ENCODE data around the gene FAM162B.
"Not testable (repeated sequence)": the region's sequence is repeated elsewhere in the genome, so short reads cannot be mapped to it uniquely, and the experiment has no call there.

FAM162B gene

GRCh38 chr6:116763906-116764628 lies 1.5 kb downstream of the FAM162B start:
- DNase-seq (ENCODE audit: extremely low read depth, low read depth) = no peak

GRCh38 chr6:116763048-116763447 lies 2.5 kb downstream of the FAM162B start:
- H3K4me3 ChIP-seq (replicated peaks; ENCODE audit: low read depth, low read length) = no peak overlapping the region
- no peak for TF ChIP-seq CTCF (IDR thresholded peaks at IDR 0.05; ENCODE audit: low read depth, low read length, missing control alignments)
- DNase-seq (ENCODE audit: extremely low read depth, low read depth) = no peak

More at GRCh38 chr6:116763906-116764628, 1.5 kb downstream of the FAM162B start:
- H3K4me3 ChIP-seq (replicated peaks; ENCODE audit: low read depth, low read length) = peak overlapping the region; percentile 50
- no peak for TF ChIP-seq CTCF (IDR thresholded peaks at IDR 0.05; ENCODE audit: low read depth, low read length, missing control alignments)

GRCh38 chr6:116762235-116762634 lies 3.3 kb downstream of the FAM162B start:
- no peak overlapping the region for H3K4me3 ChIP-seq (replicated peaks; ENCODE audit: low read depth, low read length)
- DNase-seq (ENCODE audit: extremely low read depth, low read depth) = no peak
- TF ChIP-seq CTCF (IDR thresholded peaks at IDR 0.05; ENCODE audit: low read depth, low read length, missing control alignments) = no peak

- no peak overlapping the region for H3K4me3 ChIP-seq (replicated peaks; ENCODE audit: low read depth, low read length)
- TF ChIP-seq CTCF (IDR thresholded peaks at IDR 0.05; ENCODE audit: low read depth, low read length, missing control alignments) = no peak
- DNase-seq (ENCODE audit: extremely low read depth, low read depth) = no peak
These were observed 3.7 kb downstream of the FAM162B start for GRCh38 chr6:116761779-116762178.

- DNase-seq (ENCODE audit: extremely low read depth, low read depth) = no peak
- no peak for TF ChIP-seq CTCF (IDR thresholded peaks at IDR 0.05; ENCODE audit: low read depth, low read length, missing control alignments)
- no peak overlapping the region for H3K4me3 ChIP-seq (replicated peaks; ENCODE audit: low read depth, low read length)
These were observed 20.3 kb downstream of the FAM162B start for GRCh38 chr6:116745176-116745575.

- no peak for TF ChIP-seq CTCF (IDR thresholded peaks at IDR 0.05; ENCODE audit: low read depth, low read length, missing control alignments)
- DNase-seq (ENCODE audit: extremely low read depth, low read depth) = no peak
These were observed 23.9 kb downstream of the FAM162B start for GRCh38 chr6:116741571-116741970.

GRCh38 chr6:116740486-116740885 lies 25.0 kb downstream of the FAM162B start:
- not testable (repeated sequence) for H3K4me3 ChIP-seq (replicated peaks; ENCODE audit: low read depth, low read length); DNase-seq (ENCODE audit: extremely low read depth, low read depth)

More at GRCh38 chr6:116741571-116741970, 23.9 kb downstream of the FAM162B start:
- no peak overlapping the region for H3K4me3 ChIP-seq (replicated peaks; ENCODE audit: low read depth, low read length)
